Transverse colon (tissue), 4 donors: ENCODE measurements around the gene RGS4. TPM values are rescaled to one million over a fixed set of nuclear protein-coding genes. Genes with fewer than 3 reads are reported as not detected.

Experiments
- DNase-seq: peaks from one replicate; pipeline ENCODE4 v3.0.0-alpha.2; 2019
- H3K27ac ChIP-seq, 4 donors: fragments of 200-600 bp; sonication (generic); 2 replicates each; pipeline ENCODE4 v1.5.1; 2016 to 2018; ENCODE audit warnings: inconsistent platforms in 4 of 4
- H3K27me3 ChIP-seq: fragments of 200-600 bp; sonication (generic); 2 replicates; pipeline ENCODE4 v1.5.1; 2017; ENCODE audit warnings: inconsistent platforms
- H3K36me3 ChIP-seq, 4 donors: fragments of 200-600 bp; sonication (generic); 2 replicates each; pipeline ENCODE4 v1.5.1; 2017 to 2019; ENCODE audit warnings: inconsistent platforms in 4 of 4
- H3K4me1 ChIP-seq, 4 donors: fragments of 200-600 bp; sonication (generic); 2 replicates each; pipeline ENCODE4 v1.5.1; 2017 to 2020; ENCODE audit warnings: inconsistent platforms in 4 of 4
- H3K4me3 ChIP-seq, 4 donors: fragments of 200-600 bp; sonication (generic); 1 replicate in 1 of 4; 2 replicates in 3 of 4; pipeline versions ENCODE4 v1.5.1 to v1.6.1; 2017 to 2019; ENCODE audit warnings: inconsistent platforms in 4 of 4
- H3K9me3 ChIP-seq, 2 donors: fragments of 200-600 bp; sonication (generic); 2 replicates each; pipeline ENCODE4 v1.5.1; 2017 to 2019; ENCODE audit warnings: inconsistent platforms in 2 of 2
- CTCF ChIP-seq, 5 experiments: fragments of 200-600 bp in 3 of 5; fragments of 450-650 bp in 2 of 5; sonication (generic) in 3 of 5; IDR thresholded peaks; 1 replicate in 2 of 5; 2 replicates in 3 of 5; pipeline ENCODE4 v1.5.1; 2016 to 2017; ENCODE audit warnings: antibody characterized with exemption in 5 of 5, inconsistent platforms in 3 of 5, mild to moderate bottlenecking in 2 of 5, moderate library complexity in 1 of 5
- EP300 ChIP-seq: sonication (generic); formaldehyde crosslinking; IDR thresholded peaks from one replicate; pipeline ENCODE4 v1.6.1; 2017; ENCODE audit warnings: antibody characterized with exemption, low read depth
- POLR2A ChIP-seq: fragments of 450-650 bp; IDR thresholded peaks from one replicate; pipeline ENCODE4 v1.6.1; 2016; ENCODE audit warnings: antibody characterized with exemption, mild to moderate bottlenecking, moderate library complexity
- POLR2AphosphoS5 ChIP-seq, 3 donors: sonication (generic); formaldehyde crosslinking; IDR thresholded peaks; one replicate each; pipeline ENCODE4 v1.6.1; 2016; ENCODE audit warnings: antibody characterized with exemption in 3 of 3
- WGBS, 2 donors: methylation state at CpG; one replicate each; pipeline ENCODE4 v1.1.5; 2018; ENCODE audit warnings: low coverage in 1 of 2; 5-methylcytosine and 5-hydroxymethylcytosine counted together
- in situ Hi-C, 4 donors: fragments of 200-750 bp; cut with MboI; loops; one replicate each; pipeline versions ENCODE4 v1.15.0 to v1.15.1; 2017; ENCODE audit warnings: low sequenced_read_pairs in 3 of 4, low pct_ligation_motif_present in 1 of 4, low pct_unique_long_range_greater_than_20kb in 1 of 4
- intact Hi-C: fragments of 100-400 bp; cut with DNase I; formaldehyde crosslinking; loops from one replicate; pipeline ENCODE4 v1.15.1; 2023; ENCODE audit warnings: low total_unique reads
- total RNA-seq, 4 donors: library from RNA; depleted of rRNA; stranded (reverse); fragments of >200 nt; gene quantifications; one replicate each; pipeline ENCODE4 v1.1.0, GENCODE V29; 2016

The RGS4 gene
- total RNA-seq, 4 donors from 2014 or later: 0.37 to 2.2 (median 1.8) TPM

- DNase-seq: no peak
- WGBS, 2 donors: 0 to 6% methylated on average over 1 of the region's 1 CpG
- TF ChIP-seq CTCF (IDR thresholded peaks at IDR 0.05): no peak
- TF ChIP-seq EP300: no peak
- TF ChIP-seq POLR2AphosphoS5 (IDR thresholded peaks at IDR 0.05): no peak
- TF ChIP-seq POLR2A: no peak
- Histone ChIP-seq H3K36me3 (no peaks in the 10 kb centered on the region), H3K4me3 (no peak overlapping the region), H3K27ac (no peak overlapping the region), H3K9me3 (no peaks in the 10 kb centered on the region), H3K27me3 (no peaks in the 10 kb centered on the region), H3K4me1 (no peaks in the 10 kb centered on the region)
- intact Hi-C loops (no loop called here), in situ Hi-C loops (no loop called here)
Measured at GRCh38 chr1:163046071-163046470, 23.1 kb upstream of the RGS4 start.

- no peak overlapping the region for H3K27ac ChIP-seq
- DNase-seq: no peak
- intact Hi-C loops: no loop called here
- H3K4me1 ChIP-seq: no peaks in the 10 kb centered on the region
- in situ Hi-C loops: no loop called here
- H3K9me3 ChIP-seq: no peaks in the 10 kb centered on the region
- H3K4me3 ChIP-seq: no peak overlapping the region
- WGBS, 2 donors: 83 to 100% methylated on average over 3 to 6 of the region's 6 CpGs
- no peaks in the 10 kb centered on the region for H3K27me3 ChIP-seq
- TF ChIP-seq POLR2AphosphoS5 (IDR thresholded peaks at IDR 0.05): no peak
- TF ChIP-seq EP300: no peak
- TF ChIP-seq CTCF (IDR thresholded peaks at IDR 0.05): no peak
- TF ChIP-seq POLR2A: no peak
- H3K36me3 ChIP-seq: no peaks in the 10 kb centered on the region
Measured at GRCh38 chr1:163047951-163048659, 21.1 kb upstream of the RGS4 start.

GRCh38 chr1:163048869-163049268, 20.3 kb upstream of the RGS4 start:
- Histone ChIP-seq H3K27ac (no peak overlapping the region), H3K4me1 (no peaks in the 10 kb centered on the region), H3K9me3 (no peaks in the 10 kb centered on the region), H3K36me3 (no peaks in the 10 kb centered on the region), H3K27me3 (no peaks in the 10 kb centered on the region), H3K4me3 (no peak overlapping the region)
- TF ChIP-seq EP300 (no peak), CTCF (IDR thresholded peaks at IDR 0.05) (no peak), POLR2AphosphoS5 (IDR thresholded peaks at IDR 0.05) (no peak), POLR2A (no peak)
- WGBS, 2 donors: 56 to 67% methylated on average over 2 to 5 of the region's 5 CpGs
- in situ Hi-C loops (no loop called here), intact Hi-C loops (no loop called here)
- no peak for DNase-seq

- Histone ChIP-seq H3K4me3 (no peak overlapping the region), H3K27ac (no peak overlapping the region), H3K4me1 (no peaks in the 10 kb centered on the region), H3K9me3 (no peaks in the 10 kb centered on the region), H3K36me3 (no peaks in the 10 kb centered on the region), H3K27me3 (no peaks in the 10 kb centered on the region)
- WGBS, 2 donors: 80 to 90% methylated on average over 2 to 6 of the region's 6 CpGs
- DNase-seq: no peak
- TF ChIP-seq EP300: no peak
- no peak for TF ChIP-seq CTCF (IDR thresholded peaks at IDR 0.05)
- TF ChIP-seq POLR2AphosphoS5 (IDR thresholded peaks at IDR 0.05): no peak
- TF ChIP-seq POLR2A: no peak
- in situ Hi-C loops (no loop called here), intact Hi-C loops (no loop called here)
Measured at GRCh38 chr1:163049296-163049695, 19.9 kb upstream of the RGS4 start.
